Erythroblast (primary cell): Measurements from ENCODE around the gene TSC22D2.
A peak's percentile ranks its signal among the peaks of the same experiment; 100 is the strongest.

Experiments
- DNase-seq, 2 experiments: peaks; one replicate each; lab custom pipeline; 2025; lab: John Stamatoyannopoulos, UW
- GATA1 ChIP-seq: IDR thresholded peaks from 2 replicates; pipeline ENCODE4 v1.6.1; 2011; ENCODE audit warnings: low read depth, mild to moderate bottlenecking, control low read depth, low read length, moderate library complexity
- POLR2A ChIP-seq: IDR thresholded peaks from 2 replicates; pipeline ENCODE4 v1.6.1; 2011; ENCODE audit warnings: mild to moderate bottlenecking, low read length

The TSC22D2 gene

DNA sequence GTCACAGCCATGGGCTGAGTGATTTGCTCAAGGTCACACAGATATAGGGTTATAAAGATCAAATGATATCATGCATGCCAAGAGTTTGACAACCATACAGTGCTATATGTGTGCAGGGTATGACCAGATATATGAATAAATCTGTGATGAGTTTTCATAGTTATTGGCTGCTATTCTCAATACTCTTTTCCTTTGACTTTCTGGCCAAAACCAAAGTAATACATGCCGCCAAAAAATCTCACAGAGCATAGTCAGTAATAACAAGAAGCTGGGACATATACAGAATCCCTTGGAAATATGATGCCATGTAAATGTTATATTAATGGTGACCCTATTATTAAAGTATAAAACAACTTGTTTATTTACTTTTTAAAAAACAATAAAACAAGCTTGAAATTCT, 11.6 kb upstream of the TSC22D2 start:
- DNase-seq = no peak
- no peak for TF ChIP-seq POLR2A
- TF ChIP-seq GATA1 = no peak

DNA sequence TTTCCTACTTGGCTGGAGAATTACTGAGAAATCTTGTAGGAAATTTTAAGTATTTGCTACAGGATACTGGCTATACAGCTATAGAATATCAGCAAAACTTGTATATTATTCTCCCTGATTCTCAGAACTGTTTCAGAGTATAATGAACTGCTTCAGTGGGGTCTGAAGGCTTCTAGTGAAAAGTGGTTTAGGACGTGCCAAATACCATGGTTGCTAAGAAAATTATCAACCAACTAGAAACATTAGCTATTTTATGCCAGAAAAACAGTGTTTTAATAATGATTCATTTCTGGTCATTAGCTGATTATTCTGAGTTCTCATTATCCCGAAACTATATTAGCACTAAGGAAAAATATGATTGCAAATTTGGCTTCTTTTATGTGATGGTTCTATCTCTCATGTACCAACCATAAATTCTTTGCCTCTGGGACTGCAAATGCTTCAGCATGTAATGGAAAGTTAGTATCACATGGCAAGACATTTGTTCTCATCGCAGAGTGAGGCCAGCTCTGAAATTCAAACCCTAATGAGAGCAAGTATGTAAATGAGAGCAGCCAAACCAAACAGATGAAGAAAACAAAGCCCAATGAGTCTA, 11.0 kb upstream of the TSC22D2 start:
- DNase-seq = no peak
- TF ChIP-seq POLR2A (no peak), GATA1 (no peak)

- DNase-seq = no peak
- no peak for TF ChIP-seq POLR2A
- TF ChIP-seq GATA1 = no peak
These were observed 9.0 kb upstream of the TSC22D2 start for GRCh38 chr3:150399060-150399459.

GRCh38 chr3:150401285-150401684, 6.8 kb upstream of the TSC22D2 start:
- TF ChIP-seq GATA1 = no peak
- no peak for TF ChIP-seq POLR2A
- no peak for DNase-seq

DNA sequence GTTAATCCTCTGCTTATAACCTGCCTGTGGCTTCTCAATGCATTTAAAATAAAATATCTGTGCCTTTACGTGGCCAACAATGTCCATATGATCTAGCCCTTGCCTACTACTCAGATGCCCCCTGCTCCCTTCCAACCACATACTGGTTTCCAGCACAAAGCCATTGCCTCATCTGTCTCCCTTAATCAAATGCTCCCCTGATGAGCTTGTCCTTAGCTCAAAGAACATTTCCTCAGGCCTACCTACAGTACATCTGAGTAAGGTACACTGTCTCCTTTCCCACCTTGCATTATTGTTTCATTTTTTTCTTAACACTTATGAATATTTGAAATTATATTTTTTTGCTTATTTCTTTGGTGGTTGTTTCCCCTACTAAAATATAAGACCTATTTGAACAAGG, 5.9 kb upstream of the TSC22D2 start:
- TF ChIP-seq GATA1 = no peak
- no peak for TF ChIP-seq POLR2A
- no peak for DNase-seq

GRCh38 chr3:150404023-150404422, 4.1 kb upstream of the TSC22D2 start:
- no peak for DNase-seq
- TF ChIP-seq GATA1 (no peak), POLR2A (no peak)

DNA sequence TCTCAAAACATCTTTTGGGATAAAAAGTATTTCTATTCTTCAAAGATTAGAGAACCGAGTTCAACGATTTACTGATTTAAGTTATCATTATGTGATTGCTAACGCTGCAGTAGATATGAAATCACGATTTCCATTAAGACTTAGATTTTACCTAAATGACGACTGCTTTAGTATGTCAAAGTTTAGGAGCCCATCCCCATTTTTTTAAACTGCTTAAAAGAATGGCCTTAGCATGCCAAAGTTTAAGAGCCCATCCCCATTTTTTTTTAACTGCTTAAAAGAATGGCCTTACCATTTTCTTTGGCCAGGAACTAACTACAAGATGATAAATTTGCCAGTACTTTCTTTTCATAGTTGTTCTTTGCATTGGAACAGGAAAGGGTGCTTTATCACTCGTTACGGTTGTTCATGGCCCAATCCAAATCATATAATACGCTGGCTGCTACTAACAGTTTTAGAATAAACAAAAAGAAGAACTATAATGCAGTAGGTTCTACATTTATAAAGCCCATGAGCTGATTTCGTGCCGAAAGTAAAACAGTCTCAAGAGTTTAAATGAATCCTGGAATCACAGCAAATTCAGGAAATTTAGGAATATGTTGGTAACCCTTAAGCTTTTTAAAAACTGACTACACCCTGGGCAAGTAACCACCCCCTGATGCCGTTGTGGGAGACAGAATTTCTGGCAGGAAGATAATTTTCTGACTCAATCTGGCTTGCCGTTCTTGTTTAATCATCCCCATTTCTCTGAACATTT, 869 bp upstream of the TSC22D2 start:
- TF ChIP-seq POLR2A (no peak), GATA1 (no peak)
- DNase-seq = peak; percentile 72 to 86

DNA sequence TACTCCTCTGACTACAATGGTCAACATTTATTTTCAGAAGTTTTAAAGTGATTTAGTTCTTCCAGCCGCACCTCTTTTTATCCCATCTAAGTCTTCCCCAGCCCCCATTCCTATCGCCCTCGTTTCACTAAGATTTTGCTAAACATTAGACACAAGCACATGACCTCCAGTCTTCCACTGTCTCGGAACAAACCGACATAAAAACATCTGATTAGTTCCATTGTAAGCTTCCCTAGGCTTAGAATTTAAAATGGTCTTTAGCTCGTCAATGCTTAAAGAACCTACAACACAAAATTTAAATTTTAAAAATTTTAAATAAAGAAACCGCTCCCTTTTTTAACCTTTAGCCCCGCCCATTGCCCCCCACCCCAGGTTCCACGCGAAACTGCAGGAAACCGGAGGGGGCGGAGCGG, 284 bp upstream of the TSC22D2 start:
- DNase-seq = no peak
- TF ChIP-seq GATA1 = no peak
- TF ChIP-seq POLR2A = no peak

GRCh38 chr3:150409125-150409511, 1.0 kb downstream of the TSC22D2 start:
- DNase-seq = peak in 1 of 2 experiments; percentile 62
- TF ChIP-seq POLR2A = no peak
- TF ChIP-seq GATA1 = no peak

DNA sequence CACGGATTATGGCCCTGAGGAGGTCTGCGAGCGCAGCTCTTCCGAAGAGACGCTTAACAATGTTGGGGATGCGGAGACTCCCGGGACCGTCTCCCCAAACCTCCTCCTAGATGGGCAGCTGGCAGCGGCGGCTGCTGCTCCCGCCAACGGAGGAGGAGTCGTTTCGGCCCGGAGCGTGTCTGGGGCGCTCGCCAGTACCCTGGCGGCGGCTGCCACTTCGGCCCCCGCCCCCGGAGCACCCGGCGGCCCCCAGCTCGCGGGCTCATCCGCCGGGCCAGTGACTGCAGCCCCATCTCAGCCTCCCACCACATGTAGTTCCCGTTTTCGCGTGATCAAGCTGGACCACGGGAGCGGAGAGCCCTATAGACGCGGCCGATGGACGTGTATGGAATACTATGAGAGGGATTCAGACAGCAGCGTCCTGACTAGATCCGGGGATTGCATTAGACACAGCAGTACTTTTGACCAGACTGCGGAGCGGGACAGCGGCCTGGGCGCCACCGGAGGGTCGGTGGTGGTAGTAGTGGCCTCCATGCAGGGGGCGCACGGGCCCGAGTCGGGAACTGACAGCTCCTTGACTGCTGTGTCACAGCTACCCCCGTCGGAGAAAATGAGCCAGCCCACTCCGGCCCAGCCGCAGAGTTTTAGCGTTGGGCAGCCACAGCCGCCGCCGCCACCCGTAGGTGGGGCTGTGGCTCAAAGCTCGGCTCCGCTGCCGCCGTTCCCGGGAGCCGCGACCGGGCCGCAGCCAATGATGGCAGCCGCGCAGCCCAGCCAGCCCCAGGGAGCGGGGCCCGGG, 1.6 kb downstream of the TSC22D2 start:
- DNase-seq = peak; percentile 87 to 92
- no peak for TF ChIP-seq GATA1
- TF ChIP-seq POLR2A = peak; percentile 63

DNA sequence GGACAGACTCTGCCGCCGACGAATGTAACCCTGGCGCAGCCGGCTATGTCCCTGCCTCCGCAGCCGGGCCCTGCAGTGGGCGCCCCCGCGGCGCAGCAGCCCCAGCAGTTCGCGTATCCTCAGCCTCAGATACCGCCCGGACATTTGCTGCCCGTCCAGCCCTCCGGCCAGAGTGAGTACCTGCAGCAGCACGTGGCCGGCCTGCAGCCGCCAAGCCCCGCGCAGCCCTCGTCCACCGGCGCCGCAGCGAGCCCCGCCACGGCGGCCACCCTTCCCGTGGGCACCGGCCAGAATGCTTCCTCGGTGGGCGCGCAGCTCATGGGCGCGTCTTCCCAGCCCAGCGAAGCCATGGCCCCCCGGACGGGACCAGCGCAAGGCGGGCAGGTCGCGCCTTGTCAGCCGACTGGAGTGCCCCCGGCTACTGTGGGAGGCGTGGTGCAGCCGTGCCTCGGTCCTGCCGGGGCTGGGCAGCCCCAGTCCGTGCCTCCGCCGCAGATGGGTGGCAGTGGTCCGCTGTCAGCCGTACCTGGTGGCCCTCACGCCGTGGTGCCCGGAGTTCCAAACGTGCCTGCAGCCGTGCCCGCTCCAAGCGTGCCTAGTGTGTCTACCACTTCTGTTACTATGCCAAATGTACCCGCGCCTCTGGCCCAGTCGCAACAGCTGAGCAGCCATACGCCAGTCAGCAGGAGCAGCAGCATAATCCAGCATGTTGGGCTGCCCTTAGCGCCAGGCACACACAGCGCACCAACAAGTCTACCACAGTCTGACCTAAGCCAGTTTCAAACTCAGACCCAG, 2.4 kb downstream of the TSC22D2 start:
- TF ChIP-seq GATA1 = no peak
- no peak for TF ChIP-seq POLR2A
- peak; percentile 51 to 70 for DNase-seq

- no peak for TF ChIP-seq GATA1
- TF ChIP-seq POLR2A = no peak
- no peak for DNase-seq
These were observed 3.0 kb downstream of the TSC22D2 start for GRCh38 chr3:150411106-150411460.

GRCh38 chr3:150411546-150411945, 3.4 kb downstream of the TSC22D2 start:
- DNase-seq = peak; percentile 30 to 59
- TF ChIP-seq GATA1 (no peak), POLR2A (no peak)

DNA sequence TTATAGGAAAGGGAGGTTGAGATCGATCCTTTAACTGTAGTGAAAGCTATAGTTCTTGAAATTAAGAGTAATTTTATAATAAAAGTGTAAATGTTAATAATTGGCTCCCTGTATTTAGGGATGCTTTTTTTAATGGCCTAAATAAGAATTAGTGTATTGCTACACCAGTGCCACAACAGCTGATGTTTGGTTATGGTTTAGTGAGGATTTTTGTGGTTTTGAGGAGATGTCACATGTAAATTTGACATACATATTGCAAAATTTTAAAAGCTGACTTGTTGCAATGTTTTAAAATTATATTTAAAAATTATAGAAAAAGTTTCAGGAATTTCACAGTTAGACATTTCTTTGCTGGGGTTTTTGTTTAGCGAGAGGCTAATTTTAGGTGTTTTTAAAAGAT, 3.9 kb downstream of the TSC22D2 start:
- no peak for TF ChIP-seq GATA1
- DNase-seq = peak in 1 of 2 experiments; percentile 46
